Astrocyte (in vitro differentiated cells and primary cell): ENCODE data around the gene TRPM2.

ENCODE experiments used
- CTCF ChIP-seq: IDR thresholded peaks from 2 replicates; pipeline ENCODE4 v1.5.1; 2011; ENCODE audit warnings: low read depth, mild to moderate bottlenecking, inconsistent platforms, low read length, moderate library complexity; ENCODE audit not compliant: insufficient read depth
- EZH2 ChIP-seq: IDR thresholded peaks from 2 replicates; pipeline ENCODE4 v1.6.1; 2012; ENCODE audit warnings: mild to moderate bottlenecking, low read length, inconsistent platforms; ENCODE audit not compliant: insufficient read depth

- no peak for TF ChIP-seq CTCF
- TF ChIP-seq EZH2 = no peak
These were observed 90.5 kb downstream of the TRPM2 start for GRCh38 chr21:44443891-44444285.
